Effector memory CD4-positive, alpha-beta T cell (primary cell): ENCODE measurements around the gene CAMSAP3.
"Not testable (repeated sequence)": the region's sequence is repeated elsewhere in the genome, so short reads cannot be mapped to it uniquely, and the experiment has no call there.

Experiments
- DNase-seq, 3 donors: peaks; one replicate each; pipeline ENCODE4 v3.0.0-alpha.2; 2020
- H3K27ac ChIP-seq: 2 replicates; pipeline ENCODE4 v1.7.0; 2013; ENCODE audit warnings: mild to moderate bottlenecking, low read length, moderate library complexity; ENCODE audit not compliant: insufficient read depth, poor library complexity, severe bottlenecking
- H3K27me3 ChIP-seq: replicated peaks from 2 replicates; pipeline ENCODE4 v1.7.0; 2013; ENCODE audit warnings: mild to moderate bottlenecking, low read length; ENCODE audit not compliant: insufficient read depth, control insufficient read depth, poor library complexity, severe bottlenecking
- H3K36me3 ChIP-seq: 2 replicates; pipeline ENCODE4 v1.7.0; 2013; ENCODE audit warnings: mild to moderate bottlenecking, low read length, moderate library complexity; ENCODE audit not compliant: control insufficient read depth, insufficient read depth
- H3K4me1 ChIP-seq: 2 replicates; pipeline ENCODE4 v1.7.0; 2013; ENCODE audit warnings: low read length, mild to moderate bottlenecking; ENCODE audit not compliant: control insufficient read depth, insufficient read depth, poor library complexity, severe bottlenecking
- H3K4me3 ChIP-seq: 2 replicates; pipeline ENCODE4 v1.7.0; 2013; ENCODE audit warnings: low read length, low read depth, mild to moderate bottlenecking; ENCODE audit not compliant: insufficient read depth, poor library complexity, severe bottlenecking
- H3K9me3 ChIP-seq: 2 replicates; pipeline ENCODE4 v1.7.0; 2013; ENCODE audit warnings: mild to moderate bottlenecking, low read length, moderate library complexity; ENCODE audit not compliant: control insufficient read depth

Gene CAMSAP3

DNA sequence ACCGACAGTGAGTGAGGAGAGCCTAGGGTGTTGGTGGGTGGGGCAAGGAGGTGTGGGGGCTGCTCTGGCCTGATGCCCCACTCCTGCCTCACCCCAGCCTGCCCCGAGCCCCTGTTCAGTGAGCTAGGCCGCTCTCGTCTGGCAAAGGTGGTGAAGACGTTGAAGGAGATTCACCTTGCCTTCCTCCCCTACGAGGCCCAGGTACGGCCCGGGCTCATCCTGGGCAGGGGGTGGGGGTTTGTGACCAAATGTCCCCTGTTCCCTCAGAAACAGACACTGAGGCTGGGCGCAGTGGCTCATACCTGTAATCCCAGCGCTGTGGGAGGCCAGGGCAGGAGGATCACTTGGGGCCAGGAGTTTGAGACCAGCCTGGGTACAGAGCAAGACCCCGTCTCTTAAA, 45.1 kb downstream of the CAMSAP3 start:
- Histone ChIP-seq H3K36me3 (peaks cover 23% of the 10 kb centered on the region), H3K27me3 (no peaks in the 10 kb centered on the region), H3K27ac (no peak overlapping the region), H3K9me3 (no peaks in the 10 kb centered on the region), H3K4me3 (no peak overlapping the region), H3K4me1 (peaks cover 18% of the 10 kb centered on the region)
- no peak for DNase-seq

DNA sequence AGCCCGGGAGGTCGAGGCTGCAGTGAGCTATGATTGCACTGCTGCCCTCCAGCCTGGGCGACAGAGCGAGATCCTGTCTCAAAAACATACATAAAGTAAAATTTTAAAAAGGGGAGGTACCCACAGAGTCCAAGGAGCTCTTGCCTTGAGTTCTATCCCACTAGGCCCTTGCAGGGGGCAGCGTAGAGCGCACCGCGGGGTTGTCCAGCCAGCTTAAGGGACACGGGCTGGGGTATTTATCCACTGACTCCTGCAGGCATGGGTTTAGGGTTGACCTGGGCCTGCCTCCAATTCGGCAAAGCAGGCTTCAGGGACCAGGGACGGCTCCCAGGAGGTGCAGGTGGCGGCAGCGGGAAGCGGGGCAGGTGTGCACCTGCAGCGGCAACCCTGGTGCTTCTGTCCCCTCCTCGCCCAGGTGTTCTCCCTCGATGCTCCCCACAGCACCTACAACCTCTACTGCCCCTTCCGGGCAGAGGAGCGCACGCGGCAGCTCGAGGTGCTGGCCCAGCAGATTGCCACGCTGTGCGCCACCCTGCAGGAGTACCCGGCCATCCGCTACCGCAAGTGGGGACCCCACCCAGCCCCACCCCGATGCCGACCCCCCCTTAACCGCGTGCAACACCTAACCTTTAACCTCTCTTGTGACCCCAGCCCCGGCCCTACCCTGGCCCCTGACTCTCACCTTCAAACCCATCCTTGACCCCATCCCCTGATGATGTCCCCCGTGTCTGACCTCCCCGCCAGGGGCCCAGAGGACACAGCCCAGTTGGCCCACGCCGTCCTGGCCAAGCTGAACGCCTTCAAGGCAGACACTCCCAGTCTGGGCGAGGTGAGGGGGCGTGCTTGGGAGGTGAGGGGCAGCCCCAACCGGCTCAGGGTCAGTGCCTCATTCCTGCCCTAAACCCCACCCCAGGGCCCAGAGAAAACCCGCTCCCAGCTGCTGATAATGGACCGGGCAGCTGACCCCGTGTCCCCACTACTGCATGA, 45.9 kb downstream of the CAMSAP3 start:
- Histone ChIP-seq H3K4me1 (peaks cover 14% of the 10 kb centered on the region), H3K36me3 (peaks cover 23% of the 10 kb centered on the region), H3K4me3 (no peak overlapping the region), H3K27me3 (no peaks in the 10 kb centered on the region), H3K27ac (no peak overlapping the region), H3K9me3 (no peaks in the 10 kb centered on the region)
- DNase-seq = no peak

DNA sequence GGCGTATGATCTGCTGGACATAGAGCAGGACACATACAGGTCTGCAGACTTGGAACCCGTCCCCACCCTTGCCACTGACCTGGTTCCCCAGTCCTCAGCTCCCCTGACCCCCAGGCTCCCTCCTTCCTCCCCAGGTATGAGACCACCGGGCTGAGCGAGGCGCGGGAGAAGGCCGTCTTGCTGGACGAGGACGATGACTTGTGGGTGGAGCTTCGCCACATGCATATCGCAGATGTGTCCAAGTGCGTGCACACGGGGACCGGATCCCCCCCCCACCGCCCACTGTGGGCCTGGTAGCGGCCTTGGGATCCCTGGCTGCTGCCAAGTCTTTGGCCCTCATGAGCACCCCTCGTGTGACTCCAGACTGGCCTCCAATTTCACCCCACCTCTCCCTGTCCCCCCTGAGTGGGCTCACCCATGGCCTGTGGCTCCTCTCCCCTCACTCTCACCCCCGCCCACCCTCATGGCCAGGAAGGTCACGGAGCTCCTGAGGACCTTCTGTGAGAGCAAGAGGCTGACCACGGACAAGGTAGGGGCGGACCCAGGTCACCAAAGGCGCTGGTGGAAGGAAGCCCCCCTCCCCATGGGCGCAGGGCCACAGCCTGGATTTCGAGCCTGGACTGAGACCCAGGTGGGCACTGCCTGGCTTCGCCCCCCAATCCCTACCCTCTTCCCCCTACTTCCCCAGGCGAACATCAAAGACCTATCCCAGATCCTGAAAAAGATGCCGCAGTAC, 46.8 kb downstream of the CAMSAP3 start:
- peaks cover 13% of the 10 kb centered on the region for H3K4me1 ChIP-seq
- H3K27ac ChIP-seq = no peak overlapping the region
- no peaks in the 10 kb centered on the region for H3K9me3 ChIP-seq
- DNase-seq = no peak
- H3K27me3 ChIP-seq = no peaks in the 10 kb centered on the region
- peaks cover 23% of the 10 kb centered on the region for H3K36me3 ChIP-seq
- no peak overlapping the region for H3K4me3 ChIP-seq

DNA sequence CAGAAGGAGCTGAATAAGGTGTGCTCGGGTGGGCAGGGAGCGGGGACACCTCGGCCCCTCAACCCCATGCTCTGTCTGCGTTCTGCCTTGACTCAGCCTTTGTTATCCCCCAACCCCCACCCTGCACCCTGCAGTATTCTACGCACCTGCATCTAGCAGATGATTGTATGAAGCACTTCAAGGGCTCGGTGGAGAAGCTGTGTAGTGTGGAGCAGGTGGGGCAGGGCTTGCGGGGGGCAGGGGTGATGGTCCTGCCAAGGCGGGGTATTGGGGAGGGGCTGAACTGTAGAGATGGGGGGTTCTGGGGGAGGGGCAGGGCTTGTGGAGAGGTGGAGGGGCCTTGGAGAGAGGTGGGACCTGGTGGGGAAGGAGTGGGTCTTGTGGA, 47.4 kb downstream of the CAMSAP3 start:
- Histone ChIP-seq H3K36me3 (peaks cover 23% of the 10 kb centered on the region), H3K27me3 (no peaks in the 10 kb centered on the region), H3K4me3 (no peak overlapping the region), H3K4me1 (peaks cover 7% of the 10 kb centered on the region), H3K27ac (no peak overlapping the region), H3K9me3 (no peaks in the 10 kb centered on the region)
- no peak for DNase-seq

DNA sequence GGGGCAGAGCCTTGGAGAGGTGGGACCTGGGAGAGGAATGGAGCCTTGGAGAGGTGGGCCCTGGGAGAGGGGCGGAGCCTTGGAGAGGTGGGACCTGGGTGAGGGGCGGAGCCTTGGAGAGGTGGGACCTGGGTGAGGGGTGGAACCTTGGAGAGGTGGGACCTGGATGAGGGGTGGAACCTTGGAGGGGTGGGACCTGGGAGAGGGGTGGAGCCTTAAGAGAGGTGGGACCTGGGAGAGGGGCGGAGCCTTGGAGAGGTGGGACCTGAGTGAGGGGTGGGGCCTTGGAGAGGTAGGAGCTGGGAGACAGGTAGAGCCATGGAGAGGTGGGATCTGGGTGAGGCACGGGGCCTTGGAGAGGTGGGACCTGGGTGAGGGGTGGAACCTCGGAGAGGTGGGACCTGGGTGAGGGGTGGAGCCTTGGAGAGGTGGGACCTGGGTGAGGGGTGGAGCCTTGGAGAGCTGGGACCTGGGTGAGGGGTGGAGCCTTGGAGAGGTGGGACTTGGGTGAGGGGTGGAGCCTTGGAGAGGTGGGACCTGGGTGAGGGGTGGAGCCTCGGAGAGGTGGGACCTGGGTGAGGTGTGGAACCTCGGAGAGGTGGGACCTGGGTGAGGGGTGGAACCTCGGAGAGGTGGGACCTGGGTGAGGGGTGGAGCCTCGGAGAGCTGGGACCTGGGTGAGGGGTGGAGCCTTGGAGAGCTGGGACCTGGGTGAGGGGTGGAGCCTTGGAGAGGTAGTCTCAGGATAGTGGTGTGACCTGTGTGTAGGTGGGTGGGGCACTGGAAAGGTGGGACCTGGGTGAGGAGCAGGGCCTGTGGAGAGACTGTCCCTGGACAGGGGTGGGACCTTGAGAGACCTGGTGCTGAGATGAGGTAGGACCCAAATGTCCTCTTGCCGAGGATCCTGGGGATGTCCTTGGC, 48.2 kb downstream of the CAMSAP3 start:
- not testable (repeated sequence) for H3K27me3 ChIP-seq, H3K9me3 ChIP-seq, H3K4me3 ChIP-seq, H3K27ac ChIP-seq, H3K4me1 ChIP-seq, DNase-seq
- H3K36me3 ChIP-seq = peaks cover 23% of the 10 kb centered on the region

DNA sequence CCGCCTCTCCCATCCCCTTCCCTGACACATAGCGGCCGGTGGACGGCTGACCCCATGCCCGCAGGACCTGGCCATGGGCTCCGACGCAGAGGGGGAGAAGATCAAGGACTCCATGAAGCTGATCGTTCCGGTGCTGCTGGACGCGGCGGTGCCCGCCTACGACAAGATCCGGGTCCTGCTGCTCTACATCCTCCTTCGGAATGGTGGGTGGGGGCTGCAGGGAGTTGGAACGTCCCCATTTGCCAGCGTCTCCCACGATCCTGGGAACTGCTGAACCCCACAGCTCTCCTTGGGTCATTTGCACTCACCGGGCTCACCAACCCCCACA, 48.9 kb downstream of the CAMSAP3 start:
- H3K9me3 ChIP-seq = no peaks in the 10 kb centered on the region
- no peak overlapping the region for H3K4me3 ChIP-seq
- H3K27ac ChIP-seq = no peak overlapping the region
- DNase-seq = no peak
- no peaks in the 10 kb centered on the region for H3K4me1 ChIP-seq
- peaks cover 23% of the 10 kb centered on the region for H3K36me3 ChIP-seq
- no peaks in the 10 kb centered on the region for H3K27me3 ChIP-seq

DNA sequence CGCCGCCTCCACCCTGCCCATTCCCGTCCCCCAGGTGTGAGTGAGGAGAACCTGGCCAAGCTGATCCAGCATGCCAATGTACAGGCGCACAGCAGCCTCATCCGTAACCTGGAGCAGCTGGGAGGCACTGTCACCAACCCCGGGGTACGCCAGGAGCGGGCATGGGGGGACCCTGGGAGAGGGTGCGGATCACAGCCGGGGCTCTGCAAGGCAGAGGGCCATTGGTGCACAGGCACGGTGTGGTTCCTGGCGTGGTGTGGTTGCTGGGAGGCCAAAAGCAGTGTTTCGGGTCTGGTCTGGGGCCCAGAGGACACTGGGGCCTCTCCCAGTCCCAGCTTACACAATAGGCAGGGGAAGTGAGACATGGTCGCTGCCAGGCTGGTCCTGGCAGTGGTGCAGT, 49.5 kb downstream of the CAMSAP3 start:
- H3K4me3 ChIP-seq = no peak overlapping the region
- no peak for DNase-seq
- peaks cover 23% of the 10 kb centered on the region for H3K36me3 ChIP-seq
- H3K4me1 ChIP-seq = no peaks in the 10 kb centered on the region
- H3K27ac ChIP-seq = no peak overlapping the region
- no peaks in the 10 kb centered on the region for H3K27me3 ChIP-seq
- H3K9me3 ChIP-seq = no peaks in the 10 kb centered on the region

DNA sequence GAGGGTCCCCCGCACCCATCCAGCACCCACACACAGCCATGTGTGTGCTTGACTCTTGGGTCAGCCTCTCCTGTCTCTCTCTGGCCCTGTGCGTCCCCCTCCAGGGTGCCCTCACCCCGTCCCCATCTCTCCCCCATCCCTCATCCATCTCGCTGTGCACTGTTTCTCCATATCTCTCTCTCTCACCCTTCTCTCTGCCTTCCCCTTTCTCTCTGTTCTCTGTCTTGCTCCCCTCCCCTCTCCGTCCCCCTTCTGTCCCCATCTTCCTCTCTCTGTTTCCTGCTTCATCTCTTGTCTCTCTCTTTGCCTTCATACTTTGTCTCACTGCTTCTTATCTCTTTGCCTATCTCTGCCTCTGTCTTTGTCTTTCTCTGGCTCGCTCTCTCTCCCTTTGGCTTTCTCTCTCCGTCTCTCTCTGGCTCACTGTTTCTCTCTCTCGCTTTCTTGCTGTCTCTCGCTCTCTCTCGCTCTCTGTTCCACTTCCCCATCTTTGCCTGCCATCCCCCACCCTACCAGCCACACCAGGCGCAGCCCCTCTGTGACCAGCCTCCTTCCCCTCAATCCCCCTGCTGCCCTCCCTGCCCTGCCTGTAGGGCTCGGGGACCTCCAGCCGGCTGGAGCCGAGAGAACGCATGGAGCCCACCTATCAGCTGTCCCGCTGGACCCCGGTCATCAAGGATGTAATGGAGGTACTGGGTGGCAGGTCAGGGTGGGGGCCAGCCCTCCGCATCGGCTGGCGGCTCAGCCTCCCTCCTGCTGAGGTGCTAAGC, 50.2 kb downstream of the CAMSAP3 start:
- Histone ChIP-seq H3K27me3 (no peaks in the 10 kb centered on the region), H3K9me3 (no peaks in the 10 kb centered on the region), H3K27ac (no peak overlapping the region), H3K36me3 (peaks cover 19% of the 10 kb centered on the region), H3K4me1 (no peaks in the 10 kb centered on the region), H3K4me3 (no peak overlapping the region)
- DNase-seq = no peak

DNA sequence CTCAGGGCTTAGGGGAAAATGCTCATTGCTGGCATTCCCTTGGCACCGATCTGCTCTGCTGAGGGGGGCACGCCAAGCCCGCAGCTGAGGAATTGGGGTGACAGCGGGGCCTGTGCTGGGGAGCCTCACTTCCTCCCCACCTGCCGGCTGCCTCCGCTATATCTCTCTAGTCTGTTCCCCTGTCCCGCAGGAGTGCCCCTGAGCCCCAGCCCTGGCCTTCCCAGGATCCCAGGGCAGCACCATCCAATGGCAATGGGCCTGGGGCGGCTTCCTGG, 50.7 kb downstream of the CAMSAP3 start:
- H3K36me3 ChIP-seq = peaks cover 19% of the 10 kb centered on the region

More for the DNA sequence above, 50.7 kb downstream of the CAMSAP3 start:
- Histone ChIP-seq H3K9me3 (no peaks in the 10 kb centered on the region), H3K27me3 (no peaks in the 10 kb centered on the region), H3K4me3 (no peak overlapping the region), H3K27ac (no peak overlapping the region), H3K4me1 (no peaks in the 10 kb centered on the region)
- DNase-seq = no peak
